ENCODE measurements around the gene MFN1.

- TF ChIP-seq CTCF (IDR thresholded peaks at IDR 0.05; ENCODE audit: insufficient read depth, low read depth, low read length) (no peak), EZH2 (IDR thresholded peaks at IDR 0.05; ENCODE audit: insufficient read depth, low read length) (no peak)
Measured at GRCh38 chr3:179324270-179324754, 23.2 kb upstream of the MFN1 start.
